Peyer's patch (tissue), 4 donors: ENCODE results near the gene AKT2.

Experiments
- POLR2A ChIP-seq, 2 donors: fragments of 450-650 bp; IDR thresholded peaks; one replicate each; pipeline ENCODE4 v1.5.1; 2017; ENCODE audit warnings: antibody characterized with exemption in 2 of 2, mild to moderate bottlenecking in 2 of 2, moderate library complexity in 2 of 2
- TF ChIP-seq, protein P1 (sequence below), 6 experiments: fragments of 450-650 bp in 4 of 6; fragments of 200-600 bp in 2 of 6; sonication (generic) in 1 of 6; IDR thresholded peaks; one replicate each; pipeline ENCODE4 v1.5.1; 2017 to 2019; ENCODE audit warnings: antibody characterized with exemption in 6 of 6, mild to moderate bottlenecking in 3 of 6, moderate library complexity in 1 of 6

DNA sequence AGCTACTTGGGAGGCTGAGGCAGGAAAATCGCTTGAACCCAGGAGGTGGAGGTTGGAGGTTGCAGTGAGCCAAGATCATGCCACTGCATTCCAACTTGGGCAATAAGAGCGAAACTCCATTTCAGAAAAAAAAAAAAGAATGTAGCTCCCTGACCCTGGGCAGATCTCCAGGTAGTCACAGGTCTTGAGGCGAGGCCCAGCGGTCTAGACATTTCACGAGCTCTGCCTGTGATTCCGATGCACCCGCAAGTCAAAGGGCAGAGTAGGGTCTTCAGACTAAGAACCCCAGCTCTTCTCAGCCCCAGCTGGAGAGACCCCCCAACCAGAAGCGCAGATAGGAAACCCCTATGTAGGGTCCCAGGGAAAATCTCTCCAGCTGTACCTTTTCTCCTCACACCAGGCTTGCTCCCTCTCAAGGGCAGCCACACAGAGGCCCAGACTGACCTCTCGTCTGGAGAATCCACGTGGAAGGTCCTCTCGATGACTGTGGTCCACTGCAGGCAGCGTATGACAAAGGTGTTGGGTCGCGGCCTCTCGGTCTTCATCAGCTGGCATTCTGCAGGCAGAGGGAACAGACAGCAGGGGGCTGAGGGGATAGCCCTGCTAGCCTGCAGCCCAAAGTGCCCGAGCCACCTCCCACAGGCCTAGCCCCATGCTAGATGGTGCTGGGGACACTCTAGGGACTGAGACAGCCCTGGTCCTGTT lies 30.3 kb downstream of the AKT2 start:
- TF ChIP-seq, protein P1, sequence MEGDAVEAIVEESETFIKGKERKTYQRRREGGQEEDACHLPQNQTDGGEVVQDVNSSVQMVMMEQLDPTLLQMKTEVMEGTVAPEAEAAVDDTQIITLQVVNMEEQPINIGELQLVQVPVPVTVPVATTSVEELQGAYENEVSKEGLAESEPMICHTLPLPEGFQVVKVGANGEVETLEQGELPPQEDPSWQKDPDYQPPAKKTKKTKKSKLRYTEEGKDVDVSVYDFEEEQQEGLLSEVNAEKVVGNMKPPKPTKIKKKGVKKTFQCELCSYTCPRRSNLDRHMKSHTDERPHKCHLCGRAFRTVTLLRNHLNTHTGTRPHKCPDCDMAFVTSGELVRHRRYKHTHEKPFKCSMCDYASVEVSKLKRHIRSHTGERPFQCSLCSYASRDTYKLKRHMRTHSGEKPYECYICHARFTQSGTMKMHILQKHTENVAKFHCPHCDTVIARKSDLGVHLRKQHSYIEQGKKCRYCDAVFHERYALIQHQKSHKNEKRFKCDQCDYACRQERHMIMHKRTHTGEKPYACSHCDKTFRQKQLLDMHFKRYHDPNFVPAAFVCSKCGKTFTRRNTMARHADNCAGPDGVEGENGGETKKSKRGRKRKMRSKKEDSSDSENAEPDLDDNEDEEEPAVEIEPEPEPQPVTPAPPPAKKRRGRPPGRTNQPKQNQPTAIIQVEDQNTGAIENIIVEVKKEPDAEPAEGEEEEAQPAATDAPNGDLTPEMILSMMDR (IDR thresholded peaks at IDR 0.05) = no peak
- TF ChIP-seq POLR2A (IDR thresholded peaks at IDR 0.05) = no peak
